BLaER1 (cell line): ENCODE data around the gene MAPKAPK2.

Experiments
- H3K27ac ChIP-seq: shearing (Covaris generic); formaldehyde crosslinking; 2 replicates; pipeline ENCODE4 v1.8.1; 2022
- H3K27me3 ChIP-seq: shearing (Covaris generic); formaldehyde crosslinking; 2 replicates; pipeline ENCODE4 v1.8.1; 2022
- H3K36me3 ChIP-seq: shearing (Covaris generic); formaldehyde crosslinking; 2 replicates; pipeline ENCODE4 v1.8.1; 2022
- H3K4me1 ChIP-seq: shearing (Covaris generic); formaldehyde crosslinking; 2 replicates; pipeline ENCODE4 v1.8.1; 2022
- H3K4me2 ChIP-seq: shearing (Covaris generic); formaldehyde crosslinking; 2 replicates; pipeline ENCODE4 v1.8.1; 2022
- H3K4me3 ChIP-seq: shearing (Covaris generic); formaldehyde crosslinking; 2 replicates; pipeline ENCODE4 v1.8.1; 2022
- H3K9ac ChIP-seq: shearing (Covaris generic); formaldehyde crosslinking; 2 replicates; pipeline ENCODE4 v1.8.1; 2022
- H3K9me3 ChIP-seq: shearing (Covaris generic); formaldehyde crosslinking; 2 replicates; pipeline ENCODE4 v1.8.1; 2022
- H4K20me1 ChIP-seq: shearing (Covaris generic); formaldehyde crosslinking; 2 replicates; pipeline ENCODE4 v1.8.1; 2022
- Cebpa-rat ChIP-seq: shearing (Covaris generic); IDR thresholded peaks from 2 replicates; pipeline ENCODE4 v1.8.1; 2022

The MAPKAPK2 gene

DNA sequence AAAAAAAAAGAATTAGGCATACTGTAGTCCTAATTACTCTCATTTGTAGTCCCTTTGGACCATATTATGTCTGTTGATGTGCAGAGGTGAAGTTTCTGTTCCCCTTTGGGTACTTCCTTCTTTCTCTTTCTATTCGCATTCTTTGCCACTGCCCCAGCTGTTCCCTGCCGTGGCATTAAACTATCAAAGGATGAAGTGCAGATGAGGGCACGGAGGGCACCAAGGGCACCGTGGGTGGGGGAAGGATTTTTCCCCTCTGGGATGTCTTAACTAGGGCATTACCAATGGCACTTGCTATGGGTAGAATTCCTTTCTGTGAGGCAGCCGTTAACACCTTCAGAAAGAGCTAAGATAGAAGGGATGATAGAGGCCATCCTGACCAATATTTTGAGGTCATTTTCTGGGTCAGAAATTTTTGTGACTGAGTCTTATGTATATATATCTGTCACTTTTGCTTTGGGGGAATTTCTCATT, 4.9 kb upstream of the MAPKAPK2 start:
- no peak overlapping the region for H3K4me3 ChIP-seq
- no peaks in the 10 kb centered on the region for H3K27me3 ChIP-seq
- H3K9me3 ChIP-seq, result no peaks in the 10 kb centered on the region
- no peaks in the 10 kb centered on the region for H3K36me3 ChIP-seq
- H3K4me1 ChIP-seq, result peaks cover 97% of the 10 kb centered on the region
- no peak overlapping the region for H3K9ac ChIP-seq
- H3K27ac ChIP-seq, result peak overlapping the region; percentile 40
- TF ChIP-seq Cebpa-rat, result no peak
- H3K4me2 ChIP-seq, result peak overlapping the region; percentile 97
- no peaks in the 10 kb centered on the region for H4K20me1 ChIP-seq

DNA sequence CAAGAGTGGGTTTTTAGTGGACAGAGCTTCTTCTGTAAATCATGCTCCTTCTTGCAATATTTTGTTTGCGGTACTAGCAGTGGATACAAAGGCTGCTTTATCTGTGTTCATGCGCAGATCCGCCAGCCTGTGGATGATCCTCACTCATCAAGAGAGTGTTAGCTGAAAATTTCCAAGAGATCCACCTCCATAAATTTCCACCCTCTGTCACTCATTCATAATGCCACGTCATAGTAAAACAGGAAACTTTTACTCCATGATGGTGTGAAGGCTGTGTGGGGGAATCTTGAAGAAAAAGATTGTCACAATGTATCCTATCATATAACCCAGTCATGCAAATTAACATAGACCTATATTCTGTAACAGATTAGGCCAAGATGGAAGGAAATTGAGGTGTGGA, 4.4 kb upstream of the MAPKAPK2 start:
- TF ChIP-seq Cebpa-rat, result no peak
- Histone ChIP-seq H3K9ac (no peak overlapping the region), H3K4me2 (peak overlapping the region; percentile 97), H3K9me3 (no peaks in the 10 kb centered on the region), H3K27me3 (no peaks in the 10 kb centered on the region), H3K27ac (peak overlapping the region; percentile 40), H3K36me3 (no peaks in the 10 kb centered on the region), H4K20me1 (no peaks in the 10 kb centered on the region), H3K4me1 (peaks cover 92% of the 10 kb centered on the region), H3K4me3 (no peak overlapping the region)

DNA sequence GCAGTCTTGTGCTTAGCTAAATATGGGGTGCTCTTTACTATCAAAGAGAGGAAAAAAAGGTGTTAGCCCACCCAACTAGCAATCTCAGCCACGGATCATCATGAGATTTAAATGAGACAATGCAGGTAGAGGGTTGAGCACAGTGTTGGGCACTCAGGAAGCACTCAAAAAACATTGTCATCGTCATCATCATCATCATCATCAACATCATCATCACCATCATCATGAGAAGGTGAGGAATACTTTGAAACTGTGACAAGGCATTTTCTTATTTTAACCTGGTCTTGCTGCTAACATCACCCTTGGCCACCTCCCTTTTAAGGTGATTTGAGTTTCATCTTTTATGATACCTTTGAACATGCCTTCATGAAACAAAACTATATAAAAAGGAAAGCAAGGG, 3.3 kb upstream of the MAPKAPK2 start:
- Histone ChIP-seq H3K4me3 (no peak overlapping the region), H4K20me1 (peaks cover 9% of the 10 kb centered on the region), H3K36me3 (no peaks in the 10 kb centered on the region), H3K27me3 (no peaks in the 10 kb centered on the region), H3K4me1 (peaks cover 81% of the 10 kb centered on the region), H3K27ac (no peak overlapping the region), H3K4me2 (peak overlapping the region; percentile 97), H3K9me3 (no peaks in the 10 kb centered on the region), H3K9ac (no peak overlapping the region)
- no peak for TF ChIP-seq Cebpa-rat

DNA sequence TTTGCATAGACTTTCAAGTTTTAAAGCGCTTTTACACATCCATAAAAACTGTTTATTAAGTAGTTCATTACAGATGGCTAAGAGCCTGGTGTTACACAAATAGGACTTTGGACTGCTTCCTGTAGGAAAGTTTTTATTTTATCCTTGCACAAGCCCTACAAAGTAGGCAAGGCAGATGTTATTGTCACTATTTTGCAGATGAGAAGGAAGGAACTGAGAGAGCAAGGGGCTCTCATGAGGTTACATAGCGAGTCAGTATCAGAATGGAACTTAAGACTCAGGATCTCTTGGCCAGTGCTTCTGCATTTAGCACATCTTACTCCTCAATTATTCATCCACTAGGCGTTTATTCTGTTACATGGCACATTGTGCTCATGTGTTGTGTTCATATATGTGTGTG, 2.6 kb upstream of the MAPKAPK2 start:
- Histone ChIP-seq H3K4me3 (no peak overlapping the region), H3K9me3 (no peaks in the 10 kb centered on the region), H3K27me3 (no peaks in the 10 kb centered on the region), H3K27ac (peak overlapping the region; percentile 64), H4K20me1 (peaks cover 16% of the 10 kb centered on the region), H3K4me2 (peak overlapping the region; percentile 97), H3K36me3 (no peaks in the 10 kb centered on the region), H3K9ac (peak overlapping the region; percentile 73; the same call in 1 of the 2 replicates), H3K4me1 (peaks cover 77% of the 10 kb centered on the region)
- no peak for TF ChIP-seq Cebpa-rat

GRCh38 chr1:206683313-206683712, 1.4 kb upstream of the MAPKAPK2 start:
- Histone ChIP-seq H3K27me3 (no peaks in the 10 kb centered on the region), H3K9ac (peak overlapping the region; percentile 73; the same call in 1 of the 2 replicates), H3K4me3 (peak overlapping the region; percentile 96; the same call in 1 of the 2 replicates), H3K36me3 (peaks cover 6% of the 10 kb centered on the region; the same call in 1 of the 2 replicates), H3K4me1 (peaks cover 77% of the 10 kb centered on the region), H4K20me1 (peaks cover 28% of the 10 kb centered on the region), H3K9me3 (no peaks in the 10 kb centered on the region), H3K27ac (peak overlapping the region; percentile 64), H3K4me2 (peak overlapping the region; percentile 97)
- no peak for TF ChIP-seq Cebpa-rat

DNA sequence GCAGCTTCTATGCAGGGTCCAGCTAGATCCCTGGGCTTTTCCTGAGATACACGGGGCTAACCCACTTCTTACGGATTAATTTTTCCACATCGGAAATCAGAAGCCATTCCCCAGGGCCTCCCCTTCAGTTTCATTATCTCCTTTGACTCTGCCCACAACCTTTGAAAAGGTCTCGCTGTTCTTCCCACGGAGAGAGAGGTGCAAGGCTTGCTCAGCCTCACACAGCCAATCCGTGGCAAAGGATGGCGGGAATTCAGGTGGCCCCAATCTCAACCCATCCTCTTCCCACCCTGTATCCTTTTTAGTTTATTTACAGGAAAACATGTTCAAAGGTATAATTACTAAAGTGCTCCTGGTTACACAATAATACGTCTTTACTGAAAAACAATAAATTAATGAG, 702 bp upstream of the MAPKAPK2 start:
- peak overlapping the region; percentile 97 for H3K4me2 ChIP-seq
- peak overlapping the region; percentile 64 for H3K27ac ChIP-seq
- peak overlapping the region; percentile 96 for H3K4me3 ChIP-seq
- peak overlapping the region; percentile 73 for H3K9ac ChIP-seq
- H3K27me3 ChIP-seq, result no peaks in the 10 kb centered on the region
- H4K20me1 ChIP-seq, result peaks cover 35% of the 10 kb centered on the region
- H3K9me3 ChIP-seq, result no peaks in the 10 kb centered on the region
- peaks cover 13% of the 10 kb centered on the region for H3K36me3 ChIP-seq
- no peak for TF ChIP-seq Cebpa-rat
- H3K4me1 ChIP-seq, result peaks cover 77% of the 10 kb centered on the region

- Histone ChIP-seq H3K27me3 (no peaks in the 10 kb centered on the region), H3K4me3 (peak overlapping the region; percentile 96), H3K9me3 (no peaks in the 10 kb centered on the region), H3K4me1 (peaks cover 77% of the 10 kb centered on the region), H3K4me2 (peak overlapping the region; percentile 82), H3K27ac (peak overlapping the region; percentile 97), H4K20me1 (peaks cover 49% of the 10 kb centered on the region), H3K36me3 (peaks cover 26% of the 10 kb centered on the region), H3K9ac (peak overlapping the region; percentile 97)
- no peak for TF ChIP-seq Cebpa-rat
Observed at GRCh38 chr1:206685334-206685768, 646 bp downstream of the MAPKAPK2 start.

- H3K27me3 ChIP-seq, result no peaks in the 10 kb centered on the region
- H3K4me2 ChIP-seq, result peak overlapping the region; percentile 82
- peaks cover 26% of the 10 kb centered on the region for H3K36me3 ChIP-seq
- TF ChIP-seq Cebpa-rat, result no peak
- H4K20me1 ChIP-seq, result peaks cover 55% of the 10 kb centered on the region
- peak overlapping the region; percentile 97 for H3K9ac ChIP-seq
- peak overlapping the region; percentile 97 for H3K27ac ChIP-seq
- no peaks in the 10 kb centered on the region for H3K9me3 ChIP-seq
- peaks cover 77% of the 10 kb centered on the region for H3K4me1 ChIP-seq
- H3K4me3 ChIP-seq, result peak overlapping the region; percentile 96
Observed at GRCh38 chr1:206685769-206686477, 1.2 kb downstream of the MAPKAPK2 start.

DNA sequence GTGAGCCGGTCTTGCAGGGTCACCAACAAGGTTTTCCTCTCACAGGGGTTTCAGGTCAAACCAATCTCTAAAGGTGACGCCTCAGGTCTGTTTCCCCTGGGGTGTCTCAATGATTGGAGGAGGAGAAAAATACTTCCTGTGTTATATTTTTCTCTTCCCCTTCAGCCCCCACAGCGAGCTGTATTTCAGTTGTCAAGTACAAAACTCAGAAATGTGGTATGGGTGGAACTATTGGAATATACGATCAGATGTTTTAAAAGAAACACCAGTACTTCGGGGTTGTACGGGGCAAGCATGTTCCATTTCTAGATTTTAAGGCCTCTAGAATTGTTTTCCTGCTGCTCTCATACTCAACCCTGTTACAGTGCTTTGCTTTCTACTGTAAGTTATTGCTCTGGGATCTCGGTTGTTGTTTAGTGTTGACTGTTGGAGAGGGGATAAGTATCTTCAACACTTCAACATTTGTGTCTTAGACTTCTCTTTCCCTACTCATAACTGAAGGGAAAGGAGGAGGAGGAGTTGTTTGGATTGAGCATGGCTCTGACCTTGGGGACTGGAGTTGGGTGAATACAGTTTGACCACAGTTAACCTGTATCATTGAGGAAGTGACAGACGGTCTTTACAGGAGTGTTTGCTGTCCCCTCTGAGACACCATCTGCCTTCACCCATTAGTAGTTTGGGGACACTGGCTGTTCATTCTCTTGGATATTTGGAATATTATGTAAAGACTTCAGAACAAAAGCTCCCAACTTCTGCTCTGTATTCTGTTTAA, 2.0 kb downstream of the MAPKAPK2 start:
- no peaks in the 10 kb centered on the region for H3K27me3 ChIP-seq
- H3K4me3 ChIP-seq, result peak overlapping the region; percentile 96
- H3K4me2 ChIP-seq, result peak overlapping the region; percentile 82
- peaks cover 27% of the 10 kb centered on the region for H3K36me3 ChIP-seq
- no peak for TF ChIP-seq Cebpa-rat
- H3K4me1 ChIP-seq, result peaks cover 76% of the 10 kb centered on the region
- peaks cover 62% of the 10 kb centered on the region for H4K20me1 ChIP-seq
- no peaks in the 10 kb centered on the region for H3K9me3 ChIP-seq
- peak overlapping the region; percentile 97 for H3K9ac ChIP-seq
- peak overlapping the region; percentile 97 for H3K27ac ChIP-seq
